GM23248 (cell line): ENCODE results near the gene COPS4. TPM values are rescaled to one million over a fixed set of nuclear protein-coding genes. Genes with fewer than 3 reads are reported as not detected.
A peak's percentile ranks its signal among the peaks of the same experiment; 100 is the strongest.
"Not testable (repeated sequence)": the region's sequence is repeated elsewhere in the genome, so short reads cannot be mapped to it uniquely, and the experiment has no call there.

Source experiments
- DNase-seq: peaks from one replicate; pipeline ENCODE4 v3.0.0-alpha.2; 2015
- H2AFZ ChIP-seq: fragments of 200-600 bp; sonication (generic); 2 replicates; pipeline ENCODE4 v1.6.1; 2016; ENCODE audit warnings: antibody characterized with exemption
- H3F3A ChIP-seq: fragments of 200-600 bp; sonication (generic); 2 replicates; pipeline ENCODE4 v1.6.1; 2016; ENCODE audit warnings: mild to moderate bottlenecking, antibody characterized with exemption, mixed run types; ENCODE audit not compliant: insufficient read depth
- H3K27ac ChIP-seq: fragments of 200-600 bp; sonication (generic); 2 replicates; pipeline ENCODE4 v1.5.1; 2016; ENCODE audit warnings: mild to moderate bottlenecking
- H3K27me3 ChIP-seq: fragments of 200-600 bp; sonication (generic); replicated peaks from 2 replicates; pipeline ENCODE4 v1.6.1; 2016; ENCODE audit warnings: mild to moderate bottlenecking; ENCODE audit not compliant: insufficient read depth
- H3K36me3 ChIP-seq: fragments of 200-600 bp; sonication (generic); 2 replicates; pipeline ENCODE4 v1.6.1; 2016; ENCODE audit warnings: low read depth, mild to moderate bottlenecking
- H3K4me1 ChIP-seq: fragments of 200-600 bp; sonication (generic); 2 replicates; pipeline ENCODE4 v1.6.1; 2016; ENCODE audit warnings: mild to moderate bottlenecking; ENCODE audit not compliant: insufficient read depth
- H3K4me2 ChIP-seq: fragments of 200-600 bp; sonication (generic); one replicate; pipeline ENCODE4 v1.6.1; 2016; ENCODE audit warnings: mild to moderate bottlenecking; ENCODE audit not compliant: unreplicated experiment
- H3K4me3 ChIP-seq: fragments of 200-600 bp; sonication (generic); 2 replicates; pipeline ENCODE4 v1.5.1; 2016; ENCODE audit warnings: mild to moderate bottlenecking
- H3K79me2 ChIP-seq: fragments of 200-600 bp; sonication (generic); 2 replicates; pipeline ENCODE4 v1.6.1; 2016; ENCODE audit warnings: mild to moderate bottlenecking; ENCODE audit not compliant: insufficient read depth
- H3K9ac ChIP-seq: fragments of 200-600 bp; sonication (generic); 2 replicates; pipeline ENCODE4 v1.6.1; 2016; ENCODE audit warnings: mild to moderate bottlenecking
- H3K9me2 ChIP-seq: fragments of 200-600 bp; sonication (generic); 2 replicates; pipeline ENCODE4 v1.6.1; 2016; ENCODE audit warnings: mixed run types, mild to moderate bottlenecking, moderate library complexity; ENCODE audit not compliant: insufficient read depth
- H3K9me3 ChIP-seq: fragments of 200-600 bp; sonication (generic); one replicate; pipeline ENCODE4 v1.6.1; 2017; ENCODE audit warnings: low read depth
- H4K20me1 ChIP-seq: fragments of 200-600 bp; sonication (generic); 2 replicates; pipeline ENCODE4 v1.6.0; 2016; ENCODE audit not compliant: insufficient read depth
- EZH2 ChIP-seq: fragments of 200-600 bp; sonication (generic); IDR thresholded peaks from 2 replicates; pipeline ENCODE4 v1.6.1; 2018; ENCODE audit warnings: antibody characterized with exemption, mild to moderate bottlenecking; ENCODE audit not compliant: insufficient read depth, poor library complexity, severe bottlenecking
- EZH2phosphoT487 ChIP-seq: fragments of 200-600 bp; sonication (generic); IDR thresholded peaks from 2 replicates; pipeline ENCODE4 v1.6.1; 2018; ENCODE audit warnings: antibody characterized with exemption, moderate library complexity, mild to moderate bottlenecking, low read depth; ENCODE audit not compliant: insufficient read depth
- WGBS, 2 experiments: methylation state at CpG; one replicate each; pipeline ENCODE4 v1.1.6; 2015 to 2017; ENCODE audit warnings: low lambda C conversion rate in 2 of 2, low coverage in 1 of 2; ENCODE audit errors: missing lambda C conversion rate in 2 of 2; 5-methylcytosine and 5-hydroxymethylcytosine counted together
- in situ Hi-C: fragments of 300-500 bp; cut with MboI; formaldehyde crosslinking; loops from 2 replicates; pipeline ENCODE4 v1.15.0; 2020
- polyA plus RNA-seq: library from polyadenylated mRNA; unstranded; fragments of >200 nt; fragmentation: Nextera tagmentation; extraction: Ambion mirVana; gene quantifications from 2 replicates; pipeline ENCODE4 v1.2.1, GENCODE V29; 2016
- total RNA-seq: library from RNA; depleted of rRNA; stranded (reverse); fragments of >200 nt; shearing (Covaris generic); gene quantifications from 2 replicates; pipeline ENCODE4 v1.2.3, GENCODE V29; 2014

The COPS4 gene
- total and polyA plus RNA-seq, 2 experiments from 2014 or later = 67.0 to 69.2 TPM

DNA sequence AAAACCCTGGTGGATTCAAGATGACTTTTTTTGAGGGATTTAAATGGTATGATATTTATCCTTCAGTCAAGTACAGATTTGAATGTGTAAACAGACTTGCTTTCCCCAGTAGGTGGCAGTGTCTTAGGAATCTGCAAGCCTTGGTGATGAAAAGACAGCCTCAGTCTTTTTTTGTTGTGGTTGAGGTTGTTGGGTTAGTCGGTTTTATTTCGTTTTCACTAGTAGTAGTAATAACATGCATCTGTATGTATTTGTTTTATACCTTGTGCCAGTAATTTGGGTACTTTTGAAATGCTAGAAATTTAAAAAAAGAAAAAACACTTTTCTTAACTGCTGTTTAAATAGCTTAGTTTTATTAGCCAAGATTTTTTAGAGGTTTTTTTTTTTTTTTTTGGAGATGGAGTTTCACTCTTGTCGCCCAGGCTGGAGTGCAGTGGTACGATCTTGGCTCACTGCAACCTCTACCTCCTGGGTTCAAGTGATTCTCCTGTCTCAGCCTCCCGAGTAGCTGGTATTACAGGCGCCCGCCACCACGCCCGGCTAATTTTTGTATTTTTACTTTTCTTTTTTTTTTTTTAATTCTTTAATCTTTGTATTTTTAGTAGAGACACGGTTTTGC is 39.2 kb downstream of the COPS4 start:
- Histone ChIP-seq H4K20me1 (no peaks in the 10 kb centered on the region), H3K27me3 (no peaks in the 10 kb centered on the region), H2AFZ (no peak overlapping the region), H3F3A (peaks cover 18% of the 10 kb centered on the region), H3K27ac (no peak overlapping the region), H3K9me3 (no peaks in the 10 kb centered on the region), H3K4me1 (peaks cover 24% of the 10 kb centered on the region), H3K9me2 (no peaks in the 10 kb centered on the region), H3K4me3 (no peak overlapping the region), H3K79me2 (no peaks in the 10 kb centered on the region), H3K4me2 (no peak overlapping the region), H3K9ac (no peak overlapping the region), H3K36me3 (peaks cover 6% of the 10 kb centered on the region)
- WGBS, 2 experiments = 63 to 67% methylated on average over 10 of the region's 10 CpGs
- DNase-seq = peak; percentile 83
- in situ Hi-C loops = no loop called here
- TF ChIP-seq EZH2phosphoT487 = no peak
- TF ChIP-seq EZH2 = no peak

DNA sequence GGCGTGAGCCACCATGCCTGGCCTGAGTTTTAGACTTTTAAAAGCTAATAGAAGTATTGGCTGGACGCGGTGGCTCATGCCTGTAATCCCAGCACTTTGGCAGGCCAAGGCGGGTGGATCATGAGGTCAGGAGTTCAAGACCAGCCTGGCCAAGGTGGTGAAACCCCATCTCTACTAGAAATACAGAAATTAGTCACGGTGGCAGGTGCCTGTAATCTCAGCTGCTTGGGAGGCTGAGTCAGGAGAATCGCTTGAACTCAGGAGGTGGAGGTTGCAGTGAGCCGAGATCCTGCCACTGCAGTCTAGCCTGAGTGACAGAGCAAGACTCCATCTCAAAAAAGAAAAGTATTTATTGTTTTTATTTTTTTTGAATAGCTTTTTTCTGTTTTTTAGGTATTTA is 39.8 kb downstream of the COPS4 start:
- not testable (repeated sequence) for H3K4me2 ChIP-seq, H3K79me2 ChIP-seq, H3K27me3 ChIP-seq, DNase-seq, H4K20me1 ChIP-seq, H3K4me3 ChIP-seq, H3K36me3 ChIP-seq, H3K9me3 ChIP-seq, H3K9me2 ChIP-seq, H3K9ac ChIP-seq, H2AFZ ChIP-seq
- peaks cover 18% of the 10 kb centered on the region for H3F3A ChIP-seq
- H3K4me1 ChIP-seq = peaks cover 24% of the 10 kb centered on the region
- H3K27ac ChIP-seq = peak overlapping the region; percentile 39; the same call in 1 of the 2 replicates
- in situ Hi-C loops = loop anchor here (5.0 kb wide), 1 partner anchor 183 kb away; no protein-coding TSS in a partner anchor
- 84 to 86% methylated on average over 7 of the region's 7 CpGs for WGBS, 2 experiments

DNA sequence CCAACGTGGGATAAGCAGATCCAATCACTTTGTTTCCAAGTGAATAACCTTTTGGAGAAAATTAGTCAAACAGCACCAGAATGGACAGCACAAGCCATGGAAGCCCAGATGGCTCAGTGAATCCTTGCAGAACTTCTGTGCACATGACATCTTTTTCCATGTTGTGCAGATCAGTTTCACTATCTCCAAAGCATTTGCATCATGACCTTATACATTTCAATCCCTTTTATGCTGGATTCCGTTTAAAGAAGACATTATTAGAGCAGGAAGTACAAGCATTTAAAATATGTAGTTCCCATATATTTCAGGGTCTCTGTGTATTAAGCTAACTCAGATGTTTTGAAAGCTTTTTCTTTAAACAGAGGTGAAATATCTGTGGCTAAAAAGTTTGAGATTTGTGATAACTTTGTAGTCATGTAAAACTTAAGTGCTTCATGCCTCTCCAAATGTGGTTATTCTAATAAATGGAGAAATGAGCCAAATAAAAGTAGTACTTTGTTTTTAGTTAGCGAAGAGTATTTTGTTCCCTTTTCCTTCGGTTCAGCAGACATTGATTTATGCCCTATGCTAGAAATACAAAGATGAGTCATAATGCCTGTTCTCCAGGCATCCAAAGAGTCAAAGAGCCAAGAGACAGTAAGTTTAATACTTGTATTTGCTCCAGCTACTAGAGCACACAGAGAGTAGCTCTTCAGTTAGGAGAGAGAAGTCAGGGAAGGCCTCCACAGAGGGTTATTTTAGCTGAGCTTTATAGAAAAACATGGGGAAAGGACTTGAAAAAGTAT is 40.5 kb downstream of the COPS4 start:
- H3K9ac ChIP-seq = peak overlapping the region; percentile 37; the same call in 1 of the 2 replicates
- in situ Hi-C loops = loop anchor here (5.0 kb wide), 1 partner anchor 182 kb away; no protein-coding TSS in a partner anchor

DNA sequence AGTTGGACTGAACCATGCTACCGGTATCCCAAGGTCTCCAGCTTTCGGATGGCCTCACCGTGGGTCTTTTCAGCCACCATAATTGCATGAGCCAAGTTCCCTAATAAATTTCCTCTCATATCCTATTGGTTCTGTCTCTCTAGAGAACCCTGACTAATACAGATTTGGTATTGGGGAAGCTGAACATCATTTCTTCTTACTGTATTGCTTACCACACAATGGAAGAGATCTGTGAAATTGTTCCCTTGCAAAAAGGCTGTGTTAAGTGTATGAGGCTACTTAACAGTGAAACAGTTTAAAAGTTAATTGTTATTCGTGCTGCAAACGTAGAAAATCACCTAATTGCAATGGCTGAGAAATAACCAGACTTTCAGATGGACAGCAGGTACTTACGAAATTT is 45.6 kb downstream of the COPS4 start:
- in situ Hi-C loops = no loop called here
- no peaks in the 10 kb centered on the region for H3K9me3 ChIP-seq

More for the DNA sequence above, 40.5 kb downstream of the COPS4 start:
- no peaks in the 10 kb centered on the region for H4K20me1 ChIP-seq
- no peaks in the 10 kb centered on the region for H3K79me2 ChIP-seq
- H3K4me1 ChIP-seq = peaks cover 22% of the 10 kb centered on the region
- peak overlapping the region; percentile 66 for H3K4me2 ChIP-seq
- 6% methylated on average over 4 of the region's 4 CpGs for WGBS, 2 experiments
- H3K27ac ChIP-seq = peak overlapping the region; percentile 39; the same call in 1 of the 2 replicates
- no peaks in the 10 kb centered on the region; the same call in none of the 2 replicates for H3K36me3 ChIP-seq
- peak overlapping the region; percentile 23 for H3K4me3 ChIP-seq
- no peak overlapping the region for H2AFZ ChIP-seq
- peak; percentile 72 for DNase-seq
- no peaks in the 10 kb centered on the region for H3K9me3 ChIP-seq
- H3K27me3 ChIP-seq = no peaks in the 10 kb centered on the region
- TF ChIP-seq EZH2phosphoT487 (no peak), EZH2 (no peak)
- H3K9me2 ChIP-seq = no peaks in the 10 kb centered on the region
- peaks cover 16% of the 10 kb centered on the region for H3F3A ChIP-seq

More for the DNA sequence above, 45.6 kb downstream of the COPS4 start:
- Histone ChIP-seq H3K9me2 (no peaks in the 10 kb centered on the region), H3K4me3 (no peak overlapping the region), H3K27me3 (no peaks in the 10 kb centered on the region), H3K4me1 (peaks cover 6% of the 10 kb centered on the region), H3K9ac (no peak overlapping the region), H3F3A (peaks cover 1% of the 10 kb centered on the region; the same call in 1 of the 2 replicates), H3K27ac (no peak overlapping the region), H2AFZ (no peak overlapping the region), H4K20me1 (no peaks in the 10 kb centered on the region), H3K36me3 (no peaks in the 10 kb centered on the region; the same call in none of the 2 replicates), H3K4me2 (no peak overlapping the region), H3K79me2 (no peaks in the 10 kb centered on the region)
- DNase-seq = no peak
- WGBS, 2 experiments = 92 to 95% methylated on average over 6 of the region's 6 CpGs
- no peak for TF ChIP-seq EZH2phosphoT487
- TF ChIP-seq EZH2 = no peak
